Lower lobe of right lung (tissue), 2 donors: ENCODE measurements around the gene MYOF. TPM values are rescaled to one million over a fixed set of nuclear protein-coding genes. Genes with fewer than 3 reads are reported as not detected.

Experiments used
- ATAC-seq, 2 donors: fragments of 200-7000 bp; cut with Tn5 transposase; one replicate each; pipeline ENCODE4 v1.9.1; 2020 to 2022; ENCODE audit warnings: mild to moderate bottlenecking in 2 of 2, moderate library complexity in 2 of 2
- DNase-seq: peaks from one replicate; pipeline ENCODE4 v3.0.0-alpha.2; 2020
- H3K27ac ChIP-seq: fragments of 200-600 bp; one replicate; pipeline ENCODE4 v1.8.0; 2022
- H3K27me3 ChIP-seq: fragments of 200-600 bp; one replicate; pipeline ENCODE4 v1.8.0; 2022; ENCODE audit warnings: low read depth
- H3K36me3 ChIP-seq: fragments of 200-600 bp; one replicate; pipeline ENCODE4 v1.8.0; 2022; ENCODE audit warnings: mild to moderate bottlenecking
- H3K4me1 ChIP-seq: fragments of 200-600 bp; one replicate; pipeline ENCODE4 v1.8.0; 2022
- H3K4me3 ChIP-seq: fragments of 200-600 bp; one replicate; pipeline ENCODE4 v1.8.0; 2022; ENCODE audit warnings: mild to moderate bottlenecking
- H3K9me3 ChIP-seq: fragments of 200-600 bp; one replicate; pipeline ENCODE4 v1.8.0; 2022
- intact Hi-C: fragments of 100-400 bp; cut with DNase I; formaldehyde crosslinking; loops from one replicate; pipeline ENCODE4 v1.11.0; 2022
- total RNA-seq: library from RNA; stranded (reverse); fragmentation: NEBNext Ultra II Directional; extraction: Animal tissue kit (Norgen Biotek cat#: 25700); gene quantifications from one replicate; pipeline ENCODE4 v1.2.1, GENCODE V29; 2021
- TF ChIP-seq, protein P1 (sequence below): fragments of 200-600 bp; IDR thresholded peaks from one replicate; pipeline ENCODE4 v1.8.0; 2022; ENCODE audit warnings: antibody characterized with exemption, mild to moderate bottlenecking
- donor health status: DM: no; HTN: yes; CAD: no; lungs with severe emphysema.

MYOF gene
- total RNA-seq, 1 donor from 2014 or later: 127 TPM

DNA sequence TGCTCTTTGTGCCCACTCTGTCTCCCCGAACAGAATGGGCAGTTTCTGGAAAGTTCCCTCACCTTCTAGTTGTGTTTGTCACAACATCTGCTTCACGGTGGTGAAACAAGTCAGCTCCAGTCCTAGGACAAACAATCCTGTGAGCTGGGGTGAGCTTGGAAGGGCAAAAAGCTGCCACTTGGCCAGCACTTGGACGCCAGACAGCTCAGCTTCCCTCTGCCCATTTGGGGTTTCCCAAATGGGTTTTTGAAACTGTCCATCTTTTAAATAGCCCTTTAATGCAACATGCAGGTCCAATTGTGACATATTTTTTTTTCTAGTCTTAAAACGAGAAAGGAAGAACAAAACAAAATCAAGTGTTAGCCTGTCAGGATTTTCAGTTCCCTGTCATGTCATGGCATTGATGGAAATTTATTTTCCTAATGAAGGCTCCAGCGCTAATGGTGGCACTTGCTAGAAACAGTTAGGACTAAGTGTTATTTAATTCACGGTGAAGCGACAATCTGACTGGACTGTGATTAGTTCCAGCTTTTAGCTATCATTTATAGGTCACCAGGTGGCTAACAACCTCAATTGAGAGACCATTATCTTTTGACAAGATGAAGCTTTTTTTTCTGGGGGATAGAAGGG is 181.7 kb downstream of the MYOF start:
- TF ChIP-seq, protein P1, sequence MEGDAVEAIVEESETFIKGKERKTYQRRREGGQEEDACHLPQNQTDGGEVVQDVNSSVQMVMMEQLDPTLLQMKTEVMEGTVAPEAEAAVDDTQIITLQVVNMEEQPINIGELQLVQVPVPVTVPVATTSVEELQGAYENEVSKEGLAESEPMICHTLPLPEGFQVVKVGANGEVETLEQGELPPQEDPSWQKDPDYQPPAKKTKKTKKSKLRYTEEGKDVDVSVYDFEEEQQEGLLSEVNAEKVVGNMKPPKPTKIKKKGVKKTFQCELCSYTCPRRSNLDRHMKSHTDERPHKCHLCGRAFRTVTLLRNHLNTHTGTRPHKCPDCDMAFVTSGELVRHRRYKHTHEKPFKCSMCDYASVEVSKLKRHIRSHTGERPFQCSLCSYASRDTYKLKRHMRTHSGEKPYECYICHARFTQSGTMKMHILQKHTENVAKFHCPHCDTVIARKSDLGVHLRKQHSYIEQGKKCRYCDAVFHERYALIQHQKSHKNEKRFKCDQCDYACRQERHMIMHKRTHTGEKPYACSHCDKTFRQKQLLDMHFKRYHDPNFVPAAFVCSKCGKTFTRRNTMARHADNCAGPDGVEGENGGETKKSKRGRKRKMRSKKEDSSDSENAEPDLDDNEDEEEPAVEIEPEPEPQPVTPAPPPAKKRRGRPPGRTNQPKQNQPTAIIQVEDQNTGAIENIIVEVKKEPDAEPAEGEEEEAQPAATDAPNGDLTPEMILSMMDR: no peak
- Histone ChIP-seq H3K4me1 (no peaks in the 10 kb centered on the region), H3K9me3 (no peaks in the 10 kb centered on the region), H3K27ac (no peak overlapping the region), H3K4me3 (no peak overlapping the region), H3K27me3 (no peaks in the 10 kb centered on the region), H3K36me3 (peaks cover 5% of the 10 kb centered on the region)
- intact Hi-C loops: no loop called here
- no peak for DNase-seq
- ATAC-seq: no peak

DNA sequence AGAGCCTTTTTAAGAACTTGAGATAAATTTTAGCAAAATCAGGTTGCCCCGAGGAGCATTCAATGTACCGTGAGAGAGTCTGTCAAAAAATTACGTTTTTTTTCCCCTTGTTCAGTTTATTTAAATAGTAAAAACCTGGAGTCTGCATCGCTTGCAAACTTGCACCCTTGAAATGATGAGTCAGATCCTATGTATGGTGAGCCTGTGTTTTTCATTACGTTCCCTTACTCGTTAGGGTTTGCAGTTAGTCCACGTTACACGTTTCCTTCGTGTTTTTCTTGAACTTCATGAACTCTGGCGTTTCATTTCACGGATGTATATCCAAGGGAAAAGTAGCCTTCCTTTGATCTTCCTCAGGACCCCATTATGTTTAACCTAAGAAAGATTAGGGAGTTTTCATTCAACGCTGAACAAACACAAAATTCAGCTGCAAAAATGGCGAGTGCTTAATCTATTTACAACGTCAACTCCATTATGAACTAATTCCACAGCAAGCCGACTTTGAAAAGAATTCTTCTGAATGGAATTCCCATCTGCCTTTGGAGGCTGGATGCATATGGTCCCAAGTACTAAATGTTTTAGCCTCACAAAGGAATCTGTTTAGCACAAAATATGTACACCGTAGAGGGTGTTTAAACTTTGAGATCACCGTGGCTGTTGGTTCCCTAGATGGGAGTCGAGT is 182.4 kb downstream of the MYOF start:
- Histone ChIP-seq H3K4me1 (no peaks in the 10 kb centered on the region), H3K36me3 (no peaks in the 10 kb centered on the region), H3K27me3 (no peaks in the 10 kb centered on the region), H3K4me3 (no peak overlapping the region), H3K9me3 (no peaks in the 10 kb centered on the region), H3K27ac (no peak overlapping the region)
- TF ChIP-seq, protein P1: no peak
- ATAC-seq (no peak), DNase-seq (no peak)
- intact Hi-C loops: no loop called here

DNA sequence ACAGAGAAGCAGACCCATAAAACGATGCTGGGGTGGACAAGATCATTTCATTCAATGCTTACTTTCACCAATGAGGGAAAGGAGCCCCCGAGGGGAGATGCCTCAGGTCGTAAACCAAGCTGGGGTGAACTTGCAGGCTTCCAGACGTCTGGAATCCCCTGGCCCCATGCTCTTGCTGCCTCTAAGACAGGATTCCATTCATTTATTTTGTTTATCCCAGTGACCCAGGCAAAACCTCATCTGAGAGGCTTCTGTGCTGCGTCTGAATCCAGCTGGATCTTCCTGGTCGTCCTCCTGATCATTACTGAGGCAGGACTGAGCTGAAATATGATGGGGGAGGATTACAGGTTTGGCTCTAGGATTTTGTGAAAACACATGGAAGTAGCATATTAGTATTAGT is 182.9 kb downstream of the MYOF start:
- intact Hi-C loops: no loop called here
- TF ChIP-seq, protein P1: no peak
- Histone ChIP-seq H3K9me3 (no peaks in the 10 kb centered on the region), H3K36me3 (no peaks in the 10 kb centered on the region), H3K27me3 (no peaks in the 10 kb centered on the region), H3K4me1 (no peaks in the 10 kb centered on the region), H3K27ac (no peak overlapping the region), H3K4me3 (no peak overlapping the region)
- DNase-seq (no peak), ATAC-seq (no peak)

DNA sequence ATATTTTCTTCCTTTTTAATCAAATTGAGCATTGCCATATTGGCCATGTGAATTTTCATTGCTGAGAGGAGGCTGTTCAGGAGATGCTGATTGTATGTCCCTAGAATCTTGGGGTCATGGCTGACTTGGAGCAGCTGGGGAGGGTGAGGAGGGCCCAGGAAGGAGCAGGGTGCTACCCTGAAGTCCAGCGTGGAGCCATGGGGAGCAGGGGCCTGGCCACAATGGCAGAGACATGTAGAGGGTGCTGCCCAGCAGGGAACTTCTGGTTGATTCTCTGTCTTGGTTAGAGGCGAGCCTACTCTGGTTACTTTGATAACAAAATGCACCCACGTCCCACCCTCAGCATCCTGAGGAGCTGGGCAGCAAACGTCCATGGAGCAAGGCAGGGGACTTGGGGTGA is 186.0 kb downstream of the MYOF start:
- Histone ChIP-seq H3K27me3 (no peaks in the 10 kb centered on the region), H3K9me3 (no peaks in the 10 kb centered on the region), H3K4me3 (no peak overlapping the region), H3K27ac (no peak overlapping the region), H3K4me1 (no peaks in the 10 kb centered on the region), H3K36me3 (no peaks in the 10 kb centered on the region)
- ATAC-seq (no peak), DNase-seq (no peak)
- intact Hi-C loops: no loop called here
- TF ChIP-seq, protein P1: no peak

DNA sequence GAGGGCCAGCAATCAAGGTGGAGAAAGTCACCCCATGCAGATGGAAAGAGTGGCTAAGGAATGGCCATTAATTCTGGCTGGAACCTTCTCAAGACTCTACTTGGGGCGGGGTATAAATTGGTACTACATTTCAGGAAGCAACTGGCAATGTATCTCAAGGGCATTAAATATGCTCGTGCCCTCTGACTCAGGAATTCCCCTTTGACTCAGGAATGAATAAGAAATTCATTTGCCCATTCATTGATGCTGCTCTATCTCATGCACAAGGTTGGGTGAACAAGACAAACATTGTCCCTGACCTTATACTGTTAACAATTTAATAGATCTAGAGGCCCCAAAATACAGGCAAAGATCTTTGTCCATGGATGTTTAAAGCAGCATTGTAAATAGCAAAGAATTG is 188.1 kb downstream of the MYOF start:
- H3K27me3 ChIP-seq: no peaks in the 10 kb centered on the region
- H3K36me3 ChIP-seq: no peaks in the 10 kb centered on the region
- DNase-seq (no peak), ATAC-seq (no peak)
- TF ChIP-seq, protein P1: no peak
- no peak overlapping the region for H3K27ac ChIP-seq
- no peaks in the 10 kb centered on the region for H3K9me3 ChIP-seq
- intact Hi-C loops: no loop called here
- no peaks in the 10 kb centered on the region for H3K4me1 ChIP-seq
- no peak overlapping the region for H3K4me3 ChIP-seq
